GM21515 (cell line): ENCODE data around the gene SLC26A4.

Source experiments
- ATAC-seq: cut with Tn5 transposase; IDR thresholded peaks from one replicate; pipeline ENCODE4 v1.9.1; 2021; ENCODE audit not compliant: unreplicated experiment

SLC26A4 gene

GRCh38 chr7:107743567-107744344 is 83.1 kb downstream of the SLC26A4 start, which contains the start of gene CBLL1:
Gene CBLL1, plus strand, starts transcription at chr7:107744142. Its CDS starts 22 bp downstream, at chr7:107744164.
- peak; percentile 91 for ATAC-seq

GRCh38 chr7:107744345-107744750 is 83.7 kb downstream of the SLC26A4 start:
- ATAC-seq: peak; percentile 32

- ATAC-seq: no peak
Measured at GRCh38 chr7:107746006-107746405, 85.4 kb downstream of the SLC26A4 start.

- no peak for ATAC-seq
Measured at GRCh38 chr7:107751113-107751512, 90.5 kb downstream of the SLC26A4 start.

GRCh38 chr7:107754642-107755041 is 94.0 kb downstream of the SLC26A4 start:
- no peak for ATAC-seq

- ATAC-seq: no peak
Measured at GRCh38 chr7:107758667-107759066, 98.0 kb downstream of the SLC26A4 start.

GRCh38 chr7:107767391-107767790 is 106.8 kb downstream of the SLC26A4 start:
- ATAC-seq: no peak
